GM18499 (cell line): ENCODE measurements around the gene WASHC4.
A peak's percentile ranks its signal among the peaks of the same experiment; 100 is the strongest.
"Not testable (repeated sequence)": the region's sequence is repeated elsewhere in the genome, so short reads cannot be mapped to it uniquely, and the experiment has no call there.

ENCODE experiments used
- ATAC-seq: cut with Tn5 transposase; IDR thresholded peaks from one replicate; pipeline ENCODE4 v1.9.1; 2021; ENCODE audit warnings: moderate number of reproducible peaks; ENCODE audit not compliant: insufficient read depth, unreplicated experiment

WASHC4 gene

GRCh38 chr12:105091476-105092206 lies 15.9 kb upstream of the WASHC4 start:
- ATAC-seq: no peak

GRCh38 chr12:105092336-105092735 lies 15.2 kb upstream of the WASHC4 start:
- no peak for ATAC-seq

- ATAC-seq: not testable (repeated sequence)
These were observed 12.2 kb upstream of the WASHC4 start for GRCh38 chr12:105095338-105095737.

DNA sequence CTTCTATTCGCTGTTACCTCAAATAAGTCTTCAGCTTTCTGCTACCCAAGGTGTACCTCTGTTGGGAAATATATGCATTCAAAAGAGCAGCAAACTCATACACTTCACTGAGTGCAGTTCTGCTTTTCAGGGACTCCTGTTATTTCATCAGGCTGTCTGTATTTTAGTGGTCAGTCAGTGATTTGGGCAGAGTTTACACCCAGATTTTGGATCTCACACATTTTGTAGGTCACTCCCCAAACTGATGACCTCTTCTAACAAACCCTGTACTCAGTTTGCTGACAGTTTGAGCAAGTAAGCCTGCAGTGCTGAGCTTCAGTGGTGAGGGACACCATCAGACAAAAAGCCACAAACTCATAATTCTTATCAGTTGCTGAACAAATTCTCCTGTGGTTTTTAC lies 8.2 kb upstream of the WASHC4 start:
- ATAC-seq: no peak

GRCh38 chr12:105100207-105100985 lies 7.1 kb upstream of the WASHC4 start:
- no peak for ATAC-seq

DNA sequence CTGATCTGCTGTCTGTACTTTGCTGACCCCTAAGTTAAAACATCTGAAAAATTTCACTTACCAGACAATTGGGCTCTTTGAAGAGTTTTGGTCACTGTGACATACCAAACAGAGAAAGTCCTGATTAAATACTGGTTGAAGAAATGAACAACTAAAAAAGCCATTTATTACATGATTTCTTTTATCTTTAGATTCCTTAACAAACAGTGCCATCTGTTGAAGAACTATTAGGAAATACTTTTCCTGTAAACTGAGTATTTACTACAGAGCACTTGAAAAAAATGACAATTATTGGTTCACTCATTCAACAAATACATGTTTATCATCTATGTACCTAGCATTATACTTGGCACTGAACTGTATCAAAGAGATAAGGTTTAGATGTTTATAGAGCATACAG lies 6.5 kb upstream of the WASHC4 start:
- no peak for ATAC-seq

DNA sequence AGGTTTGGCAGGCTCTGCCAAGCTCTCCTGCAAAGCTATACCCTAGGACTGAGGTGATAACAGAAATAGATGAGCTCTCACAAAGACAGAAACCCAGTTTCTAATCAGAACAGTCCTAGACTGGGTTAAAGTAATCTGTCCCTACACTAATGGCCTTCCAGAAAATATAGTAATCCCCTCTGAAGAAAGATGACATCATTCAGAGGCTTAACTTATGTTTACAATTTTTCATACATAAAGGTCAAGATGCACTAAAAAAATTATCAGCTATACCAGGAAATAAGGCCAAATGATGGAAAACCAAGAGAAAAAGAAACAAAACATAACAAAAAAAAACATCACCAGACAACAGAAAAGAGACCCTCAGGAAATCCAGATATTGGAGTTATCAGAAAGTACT lies 4.9 kb upstream of the WASHC4 start:
- ATAC-seq: no peak

GRCh38 chr12:105104762-105105161 lies 2.8 kb upstream of the WASHC4 start:
- ATAC-seq: no peak

DNA sequence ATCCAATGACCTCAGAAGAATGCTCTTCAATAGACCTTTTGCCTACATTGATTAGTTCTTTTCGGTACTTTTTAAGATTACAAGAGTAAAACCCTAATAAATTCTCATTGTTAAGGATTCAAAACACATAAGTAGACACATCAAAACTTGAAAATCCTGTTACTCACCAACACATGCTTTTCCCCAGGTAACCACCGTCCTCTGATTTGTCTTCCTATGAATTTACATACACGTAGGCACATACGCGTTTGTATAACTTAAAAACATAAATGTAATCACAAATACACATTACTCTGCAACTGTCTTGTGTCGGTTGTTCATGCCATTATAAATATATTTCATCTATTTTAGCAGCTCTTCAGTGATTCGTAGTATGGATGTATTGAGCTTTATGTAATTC lies 910 bp upstream of the WASHC4 start:
- no peak for ATAC-seq

DNA sequence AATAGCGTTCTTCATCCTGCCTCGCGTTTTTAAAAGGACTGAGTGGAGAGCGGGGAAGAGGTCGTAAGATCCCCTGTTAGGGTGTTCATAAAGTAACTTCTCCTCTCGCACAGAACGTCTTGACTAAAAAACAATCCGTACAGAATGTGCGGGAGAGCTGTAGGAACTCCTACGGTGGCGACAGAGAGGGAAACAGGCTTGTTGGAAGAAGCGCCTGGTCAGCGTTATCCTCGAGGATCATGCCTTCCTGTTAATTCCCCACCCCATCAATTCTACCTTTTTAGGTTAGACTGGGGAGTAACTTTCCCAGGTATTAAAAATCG lies 399 bp upstream of the WASHC4 start:
- ATAC-seq: no peak

- ATAC-seq: peak; percentile 25
These were observed 2.1 kb downstream of the WASHC4 start for GRCh38 chr12:105109465-105110212.

DNA sequence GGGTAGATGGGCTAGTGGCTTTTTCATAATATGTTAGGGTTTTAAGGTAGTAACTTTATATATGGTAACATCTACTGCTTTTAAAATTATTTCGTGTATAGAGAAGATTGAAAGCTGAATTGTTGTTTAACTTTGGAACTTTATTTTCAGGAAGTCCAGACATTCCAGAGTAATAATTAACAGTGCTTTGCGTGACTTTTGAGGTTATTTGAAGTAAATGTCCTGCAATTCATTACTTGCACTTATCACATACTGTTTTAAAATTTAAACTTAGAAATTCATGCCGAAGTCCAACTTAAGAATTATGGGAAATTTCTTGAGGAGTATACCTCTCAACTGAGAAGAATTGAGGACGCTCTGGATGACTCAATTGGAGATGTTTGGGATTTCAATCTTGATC lies 3.3 kb downstream of the WASHC4 start:
- no peak for ATAC-seq

GRCh38 chr12:105113094-105113493 lies 5.6 kb downstream of the WASHC4 start:
- ATAC-seq: no peak

GRCh38 chr12:105116969-105117368 lies 9.4 kb downstream of the WASHC4 start:
- ATAC-seq: no peak

GRCh38 chr12:105120551-105120950 lies 13.0 kb downstream of the WASHC4 start:
- no peak for ATAC-seq

- ATAC-seq: no peak
These were observed 30.7 kb downstream of the WASHC4 start for GRCh38 chr12:105138248-105138647.

- ATAC-seq: no peak
These were observed 33.9 kb downstream of the WASHC4 start for GRCh38 chr12:105141320-105141922.

DNA sequence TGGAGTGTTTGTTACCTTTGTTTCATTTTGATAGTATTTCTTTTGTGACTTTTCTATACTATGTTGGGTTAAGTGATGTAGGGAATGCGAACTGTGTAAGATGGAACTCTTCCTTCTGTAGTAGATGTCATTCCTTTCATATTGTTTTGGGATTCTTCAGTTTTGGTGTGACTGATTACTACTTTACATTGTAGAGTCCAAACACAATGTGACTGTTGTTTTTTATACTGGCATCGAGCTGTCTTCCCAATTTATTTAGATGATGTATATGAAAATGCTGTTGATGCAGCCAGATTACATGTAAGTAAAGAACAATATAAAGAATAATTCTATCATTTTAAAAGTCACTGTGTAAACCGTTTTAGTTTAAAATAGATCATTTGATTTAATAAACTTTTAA lies 34.7 kb downstream of the WASHC4 start:
- ATAC-seq: no peak

- ATAC-seq: no peak
These were observed 48.7 kb downstream of the WASHC4 start for GRCh38 chr12:105156260-105156659.

DNA sequence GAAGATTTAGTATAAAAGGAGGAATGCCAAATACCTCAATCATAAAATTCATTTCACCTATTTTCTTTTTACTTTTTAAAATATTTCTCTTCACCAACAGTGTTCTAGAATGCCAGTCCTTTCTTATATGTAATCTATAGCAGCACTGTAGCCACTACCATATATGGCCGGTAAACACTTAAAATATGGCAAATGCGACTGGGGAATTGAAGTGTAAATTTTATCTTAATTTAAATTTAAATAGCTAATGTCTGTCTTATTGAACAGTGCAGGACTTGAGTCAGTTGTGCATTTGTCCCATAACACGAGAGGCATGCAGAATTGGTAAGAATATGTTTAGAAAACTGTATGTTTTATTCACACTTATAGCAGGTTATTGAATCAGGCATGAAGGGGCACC lies 50.1 kb downstream of the WASHC4 start:
- no peak for ATAC-seq

- ATAC-seq: no peak
These were observed 51.3 kb downstream of the WASHC4 start for GRCh38 chr12:105158876-105159275.
